ENCODE results near the gene TAPBPL. TPM values are rescaled to one million over a fixed set of nuclear protein-coding genes. Genes with fewer than 3 reads are reported as not detected.

TAPBPL gene
- total and polyA plus RNA-seq, 2 of the 13 experiments (the other 11 are each of a cell fraction or from before 2014, with no cell fraction given): 10.0 to 14.5 TPM

DNA sequence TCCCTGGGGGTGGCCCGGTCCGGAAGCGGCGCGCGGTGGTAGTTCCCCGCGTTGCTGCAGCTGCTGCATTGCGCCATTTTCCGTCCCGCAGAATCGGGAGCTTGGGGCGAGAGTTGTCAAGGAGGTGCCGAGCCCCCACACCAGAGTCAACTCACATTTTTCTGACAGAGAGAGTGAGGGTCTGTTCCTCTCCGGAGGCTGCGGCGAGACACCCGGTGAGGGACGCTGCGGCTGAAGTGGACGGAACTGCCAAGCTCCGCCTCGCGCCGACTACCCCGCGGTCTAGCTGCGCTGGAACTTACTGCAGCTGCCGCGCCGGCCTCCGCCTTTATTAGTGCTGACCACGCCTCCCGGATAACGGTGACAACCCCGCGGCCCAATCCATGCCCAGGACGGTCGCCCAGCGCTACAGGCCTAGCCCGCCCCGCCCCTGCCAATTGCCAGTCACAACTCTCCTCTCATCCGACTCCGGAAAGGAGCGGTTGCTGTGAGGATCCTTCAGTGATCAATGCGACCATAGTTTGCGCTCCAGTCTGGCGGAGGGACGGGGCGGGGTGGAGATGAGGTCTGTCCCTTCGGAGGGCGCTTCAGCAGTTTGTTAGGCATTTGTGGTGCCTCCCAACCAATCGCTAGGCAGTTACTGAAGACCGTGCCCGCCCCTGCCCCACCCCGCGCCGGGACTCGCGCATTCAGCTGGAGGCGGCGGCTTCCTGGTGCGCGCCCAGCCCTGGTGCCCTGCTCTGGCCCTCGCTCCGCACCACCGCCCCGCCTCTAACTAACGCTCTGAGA is 18.7 kb downstream of the TAPBPL start, which contains the start of gene VAMP1 (continued):
- TF ChIP-seq KDM4B (CRISPR knock-in tag; IDR thresholded peaks at IDR 0.05): peak; percentile 25; the same call in 1 of the 2 replicates
- TF ChIP-seq ELF4 (CRISPR knock-in tag; IDR thresholded peaks at IDR 0.05; ENCODE audit: borderline replicate concordance): no peak
- no peak for TF ChIP-seq SMARCC2 (IDR thresholded peaks at IDR 0.05)
- TF ChIP-seq, protein P1, sequence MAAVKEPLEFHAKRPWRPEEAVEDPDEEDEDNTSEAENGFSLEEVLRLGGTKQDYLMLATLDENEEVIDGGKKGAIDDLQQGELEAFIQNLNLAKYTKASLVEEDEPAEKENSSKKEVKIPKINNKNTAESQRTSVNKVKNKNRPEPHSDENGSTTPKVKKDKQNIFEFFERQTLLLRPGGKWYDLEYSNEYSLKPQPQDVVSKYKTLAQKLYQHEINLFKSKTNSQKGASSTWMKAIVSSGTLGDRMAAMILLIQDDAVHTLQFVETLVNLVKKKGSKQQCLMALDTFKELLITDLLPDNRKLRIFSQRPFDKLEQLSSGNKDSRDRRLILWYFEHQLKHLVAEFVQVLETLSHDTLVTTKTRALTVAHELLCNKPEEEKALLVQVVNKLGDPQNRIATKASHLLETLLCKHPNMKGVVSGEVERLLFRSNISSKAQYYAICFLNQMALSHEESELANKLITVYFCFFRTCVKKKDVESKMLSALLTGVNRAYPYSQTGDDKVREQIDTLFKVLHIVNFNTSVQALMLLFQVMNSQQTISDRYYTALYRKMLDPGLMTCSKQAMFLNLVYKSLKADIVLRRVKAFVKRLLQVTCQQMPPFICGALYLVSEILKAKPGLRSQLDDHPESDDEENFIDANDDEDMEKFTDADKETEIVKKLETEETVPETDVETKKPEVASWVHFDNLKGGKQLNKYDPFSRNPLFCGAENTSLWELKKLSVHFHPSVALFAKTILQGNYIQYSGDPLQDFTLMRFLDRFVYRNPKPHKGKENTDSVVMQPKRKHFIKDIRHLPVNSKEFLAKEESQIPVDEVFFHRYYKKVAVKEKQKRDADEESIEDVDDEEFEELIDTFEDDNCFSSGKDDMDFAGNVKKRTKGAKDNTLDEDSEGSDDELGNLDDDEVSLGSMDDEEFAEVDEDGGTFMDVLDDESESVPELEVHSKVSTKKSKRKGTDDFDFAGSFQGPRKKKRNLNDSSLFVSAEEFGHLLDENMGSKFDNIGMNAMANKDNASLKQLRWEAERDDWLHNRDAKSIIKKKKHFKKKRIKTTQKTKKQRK (IDR thresholded peaks at IDR 0.05; ENCODE audit: low read length): no peak
- TF ChIP-seq, protein P2, sequence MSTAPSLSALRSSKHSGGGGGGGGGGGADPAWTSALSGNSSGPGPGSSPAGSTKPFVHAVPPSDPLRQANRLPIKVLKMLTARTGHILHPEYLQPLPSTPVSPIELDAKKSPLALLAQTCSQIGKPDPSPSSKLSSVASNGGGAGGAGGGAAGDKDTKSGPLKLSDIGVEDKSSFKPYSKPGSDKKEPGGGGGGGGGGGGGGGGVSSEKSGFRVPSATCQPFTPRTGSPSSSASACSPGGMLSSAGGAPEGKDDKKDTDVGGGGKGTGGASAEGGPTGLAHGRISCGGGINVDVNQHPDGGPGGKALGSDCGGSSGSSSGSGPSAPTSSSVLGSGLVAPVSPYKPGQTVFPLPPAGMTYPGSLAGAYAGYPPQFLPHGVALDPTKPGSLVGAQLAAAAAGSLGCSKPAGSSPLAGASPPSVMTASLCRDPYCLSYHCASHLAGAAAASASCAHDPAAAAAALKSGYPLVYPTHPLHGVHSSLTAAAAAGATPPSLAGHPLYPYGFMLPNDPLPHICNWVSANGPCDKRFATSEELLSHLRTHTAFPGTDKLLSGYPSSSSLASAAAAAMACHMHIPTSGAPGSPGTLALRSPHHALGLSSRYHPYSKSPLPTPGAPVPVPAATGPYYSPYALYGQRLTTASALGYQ (CRISPR knock-in tag; IDR thresholded peaks at IDR 0.05): no peak
- TF ChIP-seq MATR3 (CRISPR knock-in tag; IDR thresholded peaks at IDR 0.05): no peak
- TF ChIP-seq ZSCAN25 (CRISPR knock-in tag; IDR thresholded peaks at IDR 0.05): no peak
- TF ChIP-seq ZNF431 (CRISPR knock-in tag; IDR thresholded peaks at IDR 0.05; ENCODE audit: borderline replicate concordance, low read depth): no peak
- peak; percentile 73 for TF ChIP-seq CEBPG (CRISPR knock-in tag; IDR thresholded peaks at IDR 0.05)
- TF ChIP-seq KLF12 (CRISPR knock-in tag; IDR thresholded peaks at IDR 0.05; ENCODE audit: borderline replicate concordance): peak; percentile 59; the same call in 1 of the 2 replicates
- no peak for TF ChIP-seq REL (CRISPR knock-in tag; conservative IDR thresholded peaks at IDR 0.05)
- TF ChIP-seq, protein P3, sequence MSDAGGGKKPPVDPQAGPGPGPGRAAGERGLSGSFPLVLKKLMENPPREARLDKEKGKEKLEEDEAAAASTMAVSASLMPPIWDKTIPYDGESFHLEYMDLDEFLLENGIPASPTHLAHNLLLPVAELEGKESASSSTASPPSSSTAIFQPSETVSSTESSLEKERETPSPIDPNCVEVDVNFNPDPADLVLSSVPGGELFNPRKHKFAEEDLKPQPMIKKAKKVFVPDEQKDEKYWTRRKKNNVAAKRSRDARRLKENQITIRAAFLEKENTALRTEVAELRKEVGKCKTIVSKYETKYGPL (CRISPR knock-in tag; IDR thresholded peaks at IDR 0.05): no peak
- TF ChIP-seq ZNF713 (CRISPR knock-in tag; IDR thresholded peaks at IDR 0.05): no peak
- TF ChIP-seq, protein P4, sequence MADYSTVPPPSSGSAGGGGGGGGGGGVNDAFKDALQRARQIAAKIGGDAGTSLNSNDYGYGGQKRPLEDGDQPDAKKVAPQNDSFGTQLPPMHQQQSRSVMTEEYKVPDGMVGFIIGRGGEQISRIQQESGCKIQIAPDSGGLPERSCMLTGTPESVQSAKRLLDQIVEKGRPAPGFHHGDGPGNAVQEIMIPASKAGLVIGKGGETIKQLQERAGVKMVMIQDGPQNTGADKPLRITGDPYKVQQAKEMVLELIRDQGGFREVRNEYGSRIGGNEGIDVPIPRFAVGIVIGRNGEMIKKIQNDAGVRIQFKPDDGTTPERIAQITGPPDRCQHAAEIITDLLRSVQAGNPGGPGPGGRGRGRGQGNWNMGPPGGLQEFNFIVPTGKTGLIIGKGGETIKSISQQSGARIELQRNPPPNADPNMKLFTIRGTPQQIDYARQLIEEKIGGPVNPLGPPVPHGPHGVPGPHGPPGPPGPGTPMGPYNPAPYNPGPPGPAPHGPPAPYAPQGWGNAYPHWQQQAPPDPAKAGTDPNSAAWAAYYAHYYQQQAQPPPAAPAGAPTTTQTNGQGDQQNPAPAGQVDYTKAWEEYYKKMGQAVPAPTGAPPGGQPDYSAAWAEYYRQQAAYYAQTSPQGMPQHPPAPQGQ (CRISPR knock-in tag; IDR thresholded peaks at IDR 0.05; ENCODE audit: borderline replicate concordance): no peak
- no peak for TF ChIP-seq ZKSCAN5 (CRISPR knock-in tag; IDR thresholded peaks at IDR 0.05)
- no peak; the same call in 1 of the 2 replicates for TF ChIP-seq MYC (CRISPR knock-in tag; IDR thresholded peaks at IDR 0.05; ENCODE audit: borderline replicate concordance)
- TF ChIP-seq, protein P5, sequence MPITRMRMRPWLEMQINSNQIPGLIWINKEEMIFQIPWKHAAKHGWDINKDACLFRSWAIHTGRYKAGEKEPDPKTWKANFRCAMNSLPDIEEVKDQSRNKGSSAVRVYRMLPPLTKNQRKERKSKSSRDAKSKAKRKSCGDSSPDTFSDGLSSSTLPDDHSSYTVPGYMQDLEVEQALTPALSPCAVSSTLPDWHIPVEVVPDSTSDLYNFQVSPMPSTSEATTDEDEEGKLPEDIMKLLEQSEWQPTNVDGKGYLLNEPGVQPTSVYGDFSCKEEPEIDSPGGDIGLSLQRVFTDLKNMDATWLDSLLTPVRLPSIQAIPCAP (CRISPR knock-in tag; IDR thresholded peaks at IDR 0.05; ENCODE audit: low read depth): no peak
- 0 out of 2 replicates have a peak, but pooled peaks have one; percentile 4 for TF ChIP-seq RARA (CRISPR knock-in tag; IDR thresholded peaks at IDR 0.05)
- TF ChIP-seq, protein P6, sequence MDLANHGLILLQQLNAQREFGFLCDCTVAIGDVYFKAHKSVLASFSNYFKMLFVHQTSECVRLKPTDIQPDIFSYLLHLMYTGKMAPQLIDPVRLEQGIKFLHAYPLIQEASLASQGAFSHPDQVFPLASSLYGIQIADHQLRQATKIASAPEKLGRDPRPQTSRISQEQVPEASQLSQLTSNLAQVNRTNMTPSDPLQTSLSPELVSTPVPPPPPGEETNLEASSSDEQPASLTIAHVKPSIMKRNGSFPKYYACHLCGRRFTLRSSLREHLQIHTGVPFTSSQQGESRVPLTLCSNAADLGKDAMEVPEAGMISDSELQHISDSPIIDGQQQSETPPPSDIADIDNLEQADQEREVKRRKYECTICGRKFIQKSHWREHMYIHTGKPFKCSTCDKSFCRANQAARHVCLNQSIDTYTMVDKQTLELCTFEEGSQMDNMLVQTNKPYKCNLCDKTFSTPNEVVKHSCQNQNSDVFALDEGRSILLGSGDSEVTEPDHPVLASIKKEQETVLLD (CRISPR knock-in tag; IDR thresholded peaks at IDR 0.05; ENCODE audit: low read depth): 0 out of 2 replicates have a peak, but pooled peaks have one; percentile 39

Data from HepG2 (cell line).